Measurements from ENCODE around the gene OSM. TPM values are rescaled to one million over a fixed set of nuclear protein-coding genes. Genes with fewer than 3 reads are reported as not detected.

OSM gene
- total RNA-seq, 1 donor, result 240 TPM

GRCh38 chr22:30212996-30213441 lies 53.6 kb downstream of the OSM start:
- no peaks in the 10 kb centered on the region for H3K9me3 ChIP-seq (ENCODE audit: low read depth, low read length)
- peaks cover 29% of the 10 kb centered on the region for H3K4me1 ChIP-seq (ENCODE audit: insufficient read depth, low read length)
- H3K27me3 ChIP-seq (ENCODE audit: insufficient read depth, low read length), result no peaks in the 10 kb centered on the region
- no peak overlapping the region for H3K4me3 ChIP-seq (ENCODE audit: low read length)

Other genes with a start within 250 kb of the OSM start
- gene HORMAD2, start 186.4 kb downstream of the OSM start, total RNA-seq, result not detected
- gene LIF, start 20.1 kb downstream of the OSM start, total RNA-seq, result 4.2 TPM
- 4.6 TPM for gene CASTOR1, start 22.7 kb upstream of the OSM start, total RNA-seq
- 36.0 TPM for gene TBC1D10A, start 60.1 kb upstream of the OSM start, total RNA-seq
- gene SF3A1, start 90.0 kb upstream of the OSM start, total RNA-seq, result 94.3 TPM
- 4.9 TPM for gene CCDC157, start 90.2 kb upstream of the OSM start, total RNA-seq
- 3.3 TPM for gene RNF215, start 120.6 kb upstream of the OSM start, total RNA-seq
- gene SEC14L2, start 130.2 kb upstream of the OSM start, total RNA-seq, result 15.5 TPM
- 24.5 TPM for gene MTFP1, start 158.9 kb upstream of the OSM start, total RNA-seq
- not detected for gene SEC14L3, start 205.2 kb upstream of the OSM start, total RNA-seq
- not detected for gene SEC14L4, start 238.8 kb upstream of the OSM start, total RNA-seq